ENCODE measurements around the gene EXOG. TPM values are rescaled to one million over a fixed set of nuclear protein-coding genes. Genes with fewer than 3 reads are reported as not detected.

The EXOG gene
- total RNA-seq, 1 donor from 2014 or later, result 11.2 TPM

DNA sequence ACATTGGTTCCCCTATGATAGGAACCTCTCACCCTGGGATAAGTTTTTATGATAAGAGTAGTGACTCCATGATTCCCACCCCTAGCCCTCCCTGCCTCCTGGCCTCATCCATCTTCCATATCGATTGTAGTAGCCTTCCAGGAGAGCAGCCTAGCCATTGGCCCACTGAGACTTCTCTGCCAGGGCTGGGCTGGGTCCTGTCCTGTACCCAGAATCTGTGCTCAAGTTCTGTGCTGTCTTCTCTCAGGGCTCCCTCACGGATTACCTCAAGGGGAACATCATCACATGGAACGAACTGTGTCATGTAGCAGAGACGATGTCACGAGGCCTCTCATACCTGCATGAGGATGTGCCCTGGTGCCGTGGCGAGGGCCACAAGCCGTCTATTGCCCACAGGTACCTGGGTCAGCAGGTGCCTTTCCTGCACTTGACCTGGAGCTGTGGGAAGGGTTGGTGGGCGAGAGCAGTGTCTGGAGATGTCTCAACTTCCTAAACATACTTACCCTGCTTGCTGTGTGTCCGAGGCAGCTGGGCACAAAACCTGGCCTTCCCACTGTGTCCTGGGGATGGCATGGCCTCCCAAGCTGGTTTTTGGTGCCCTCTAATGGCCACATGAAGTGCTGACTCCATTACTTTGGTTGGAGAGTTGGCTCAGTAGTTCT is 16.6 kb upstream of the EXOG start:
- Histone ChIP-seq H3K27me3 (no peaks in the 10 kb centered on the region), H3K4me1 (no peaks in the 10 kb centered on the region), H3K9me3 (no peaks in the 10 kb centered on the region), H3K4me3 (no peak overlapping the region), H3K27ac (no peak overlapping the region), H3K36me3 (peaks cover 22 to 43% of the 10 kb centered on the region in 2 donors)
- intact Hi-C loops (cut with DNase I), result loop anchor here (1.0 to 5.0 kb wide), 3 partner anchors 27 to 362 kb away; partner anchors contain the start of genes ACVR2B and XYLB
- TF ChIP-seq, protein P1, sequence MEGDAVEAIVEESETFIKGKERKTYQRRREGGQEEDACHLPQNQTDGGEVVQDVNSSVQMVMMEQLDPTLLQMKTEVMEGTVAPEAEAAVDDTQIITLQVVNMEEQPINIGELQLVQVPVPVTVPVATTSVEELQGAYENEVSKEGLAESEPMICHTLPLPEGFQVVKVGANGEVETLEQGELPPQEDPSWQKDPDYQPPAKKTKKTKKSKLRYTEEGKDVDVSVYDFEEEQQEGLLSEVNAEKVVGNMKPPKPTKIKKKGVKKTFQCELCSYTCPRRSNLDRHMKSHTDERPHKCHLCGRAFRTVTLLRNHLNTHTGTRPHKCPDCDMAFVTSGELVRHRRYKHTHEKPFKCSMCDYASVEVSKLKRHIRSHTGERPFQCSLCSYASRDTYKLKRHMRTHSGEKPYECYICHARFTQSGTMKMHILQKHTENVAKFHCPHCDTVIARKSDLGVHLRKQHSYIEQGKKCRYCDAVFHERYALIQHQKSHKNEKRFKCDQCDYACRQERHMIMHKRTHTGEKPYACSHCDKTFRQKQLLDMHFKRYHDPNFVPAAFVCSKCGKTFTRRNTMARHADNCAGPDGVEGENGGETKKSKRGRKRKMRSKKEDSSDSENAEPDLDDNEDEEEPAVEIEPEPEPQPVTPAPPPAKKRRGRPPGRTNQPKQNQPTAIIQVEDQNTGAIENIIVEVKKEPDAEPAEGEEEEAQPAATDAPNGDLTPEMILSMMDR (IDR thresholded peaks at IDR 0.05), result peak; percentile 62 to 83 (median 78)
- DNase-seq (ENCODE audit: low spot score in 2 of 2), result peak in 1 of 2 donors; percentile 84

- intact Hi-C loops (cut with DNase I), result loop anchor here (2.0 kb wide), 1 partner anchor 27 kb away; the partner anchor contains the start of gene ACVR2B
- Histone ChIP-seq H3K9me3 (no peaks in the 10 kb centered on the region), H3K27me3 (no peaks in the 10 kb centered on the region), H3K4me3 (no peak overlapping the region), H3K36me3 (peaks cover 22 to 43% of the 10 kb centered on the region in 2 donors), H3K27ac (no peak overlapping the region), H3K4me1 (no peaks in the 10 kb centered on the region)
- no peak for DNase-seq (ENCODE audit: low spot score in 2 of 2)
- TF ChIP-seq, protein P1 (IDR thresholded peaks at IDR 0.05), result no peak
Observed at GRCh38 chr3:38480093-38480445, 16.1 kb upstream of the EXOG start.

DNA sequence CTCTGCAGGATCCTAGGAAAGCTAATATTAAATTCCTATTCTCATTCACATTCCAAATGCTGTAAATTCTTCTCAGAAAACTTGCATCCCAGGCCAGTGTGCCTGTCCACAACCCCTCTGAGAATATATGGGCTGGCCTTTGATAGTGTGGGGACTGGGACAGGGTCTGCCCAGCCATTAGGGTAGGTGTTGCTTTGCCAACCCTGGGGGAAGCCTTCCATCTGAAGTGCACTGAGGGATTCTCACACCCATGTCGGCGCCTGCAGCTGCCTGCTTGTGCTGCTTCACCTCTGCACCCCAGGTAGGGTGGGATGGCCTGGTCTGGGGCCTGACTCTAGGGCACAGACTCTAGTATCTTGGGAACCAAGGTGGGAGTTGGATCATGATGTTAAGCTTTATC is 15.2 kb upstream of the EXOG start:
- Histone ChIP-seq H3K4me1 (no peaks in the 10 kb centered on the region), H3K36me3 (peaks cover 22 to 43% of the 10 kb centered on the region in 2 donors), H3K4me3 (no peak overlapping the region), H3K27me3 (no peaks in the 10 kb centered on the region), H3K9me3 (no peaks in the 10 kb centered on the region), H3K27ac (no peak overlapping the region)
- no peak for DNase-seq (ENCODE audit: low spot score in 2 of 2)
- TF ChIP-seq, protein P1 (IDR thresholded peaks at IDR 0.05), result no peak
- intact Hi-C loops (cut with DNase I), result loop anchor here (2.0 kb wide), 1 partner anchor 28 kb away; the partner anchor contains the start of gene ACVR2B

DNA sequence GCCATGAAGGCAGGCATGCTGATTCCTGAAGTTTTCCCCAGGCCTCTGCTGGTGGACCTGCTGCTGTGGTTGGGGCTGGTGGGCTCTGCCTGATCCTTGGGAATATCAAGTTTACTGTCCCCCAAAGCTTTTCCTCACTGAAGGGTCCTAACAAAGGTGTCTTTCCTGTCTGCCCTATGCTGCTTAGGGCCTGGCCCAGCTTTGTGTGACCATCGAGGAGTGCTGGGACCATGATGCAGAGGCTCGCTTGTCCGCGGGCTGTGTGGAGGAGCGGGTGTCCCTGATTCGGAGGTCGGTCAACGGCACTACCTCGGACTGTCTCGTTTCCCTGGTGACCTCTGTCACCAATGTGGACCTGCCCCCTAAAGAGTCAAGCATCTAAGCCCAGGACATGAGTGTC is 13.2 kb upstream of the EXOG start:
- H3K4me3 ChIP-seq, result no peak overlapping the region
- TF ChIP-seq, protein P1 (IDR thresholded peaks at IDR 0.05), result no peak
- no peak overlapping the region for H3K27ac ChIP-seq
- intact Hi-C loops (cut with DNase I), result no loop called here
- no peak for DNase-seq (ENCODE audit: low spot score in 2 of 2)
- H3K27me3 ChIP-seq, result no peaks in the 10 kb centered on the region
- peaks cover 22 to 43% of the 10 kb centered on the region in 2 donors for H3K36me3 ChIP-seq
- H3K9me3 ChIP-seq, result no peaks in the 10 kb centered on the region
- no peaks in the 10 kb centered on the region for H3K4me1 ChIP-seq

DNA sequence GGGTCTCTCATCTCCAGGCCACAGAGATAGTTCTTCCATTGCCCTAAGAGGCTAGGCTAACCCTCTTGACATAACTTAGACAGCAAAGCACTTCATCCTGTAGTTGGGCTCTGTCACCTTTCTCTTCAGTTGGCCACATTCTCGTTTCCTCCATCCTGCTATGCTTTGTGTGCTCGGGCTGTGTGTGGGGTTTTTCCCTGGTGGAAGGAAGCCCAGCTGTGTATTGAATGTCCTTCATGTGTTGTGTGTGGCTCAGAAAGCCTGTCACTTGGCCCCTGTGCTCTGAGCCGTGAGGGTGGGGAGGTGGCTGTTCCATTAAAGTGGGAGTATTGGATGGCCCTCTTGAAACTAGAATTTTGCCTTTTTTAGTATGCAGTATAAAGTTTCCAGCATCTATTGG is 8.8 kb upstream of the EXOG start:
- DNase-seq (ENCODE audit: low spot score in 2 of 2), result no peak
- Histone ChIP-seq H3K36me3 (peaks cover 9 to 16% of the 10 kb centered on the region in 2 donors), H3K9me3 (no peaks in the 10 kb centered on the region), H3K27me3 (no peaks in the 10 kb centered on the region), H3K4me1 (no peaks in the 10 kb centered on the region), H3K27ac (no peak overlapping the region), H3K4me3 (no peak overlapping the region)
- TF ChIP-seq, protein P1 (IDR thresholded peaks at IDR 0.05), result no peak
- intact Hi-C loops (cut with DNase I), result no loop called here

Data from ascending aorta (tissue), 2 donors.